Mesenchymal stem cell (in vitro differentiated cells and primary cell): ENCODE measurements around the gene PRELID1.

Experiments used
- DNase-seq: peaks from one replicate; pipeline ENCODE4 v3.0.0-alpha.2; 2013
- H2AFZ ChIP-seq: one replicate; pipeline ENCODE4 v1.6.1; 2013; ENCODE audit warnings: low read depth, mild to moderate bottlenecking, control low read depth, inconsistent platforms, low read length, moderate library complexity
- H2AK5ac ChIP-seq: 2 replicates; pipeline ENCODE4 v1.6.1; 2013; ENCODE audit warnings: low read length, moderate library complexity, mild to moderate bottlenecking, inconsistent platforms; ENCODE audit not compliant: severe bottlenecking
- H2BK120ac ChIP-seq: one replicate; pipeline ENCODE4 v1.6.1; 2013; ENCODE audit warnings: low read depth, mild to moderate bottlenecking, inconsistent platforms, low read length, moderate library complexity
- H2BK12ac ChIP-seq, 2 experiments: one replicate each; pipeline ENCODE4 v1.6.1; 2013; ENCODE audit warnings: inconsistent platforms in 2 of 2, low read length in 2 of 2, mild to moderate bottlenecking in 2 of 2, moderate library complexity in 2 of 2, control low read depth in 1 of 2
- H2BK15ac ChIP-seq: one replicate; pipeline ENCODE4 v1.6.1; 2013; ENCODE audit warnings: mild to moderate bottlenecking, low read depth, inconsistent platforms; ENCODE audit not compliant: poor library complexity, severe bottlenecking
- H2BK5ac ChIP-seq: 2 replicates; pipeline ENCODE4 v1.6.1; 2013; ENCODE audit warnings: low read depth, mild to moderate bottlenecking, low read length, control low read depth, inconsistent platforms; ENCODE audit not compliant: poor library complexity, severe bottlenecking
- H3K14ac ChIP-seq, 2 experiments: one replicate each; pipeline ENCODE4 v1.6.1; 2013; ENCODE audit warnings: inconsistent platforms in 2 of 2, low read length in 2 of 2, control low read depth in 1 of 2, mild to moderate bottlenecking in 1 of 2, moderate library complexity in 1 of 2
- H3K18ac ChIP-seq, 2 experiments: one replicate each; pipeline ENCODE4 v1.6.1; 2013; ENCODE audit warnings: inconsistent platforms in 2 of 2, low read length in 2 of 2, control low read depth in 1 of 2, low read depth in 1 of 2, mild to moderate bottlenecking in 1 of 2
- H3K23ac ChIP-seq, 2 experiments: one replicate each; pipeline ENCODE4 v1.6.1; 2013; ENCODE audit warnings: inconsistent platforms in 2 of 2, low read length in 2 of 2, mild to moderate bottlenecking in 2 of 2, moderate library complexity in 2 of 2, control low read depth in 1 of 2
- H3K27ac ChIP-seq: 2 replicates; pipeline ENCODE4 v1.5.1; 2013; ENCODE audit warnings: mild to moderate bottlenecking, moderate library complexity, low read length, control low read depth, inconsistent platforms; ENCODE audit not compliant: poor library complexity, severe bottlenecking
- H3K27me3 ChIP-seq, 2 experiments: 2 replicates each; pipeline versions ENCODE4 v1.6.1 to v1.7.0; 2013; ENCODE audit warnings: low read length in 2 of 2, mild to moderate bottlenecking in 2 of 2, moderate library complexity in 2 of 2, control low read depth in 1 of 2, inconsistent platforms in 1 of 2; ENCODE audit not compliant: control insufficient read depth in 1 of 2, insufficient read depth in 1 of 2
- H3K36me3 ChIP-seq, 2 experiments: 2 replicates each; pipeline versions ENCODE4 v1.6.1 to v1.7.0; 2013; ENCODE audit warnings: low read length in 2 of 2, control low read depth in 1 of 2, inconsistent platforms in 1 of 2, low read depth in 1 of 2, mild to moderate bottlenecking in 1 of 2; ENCODE audit not compliant: insufficient read depth in 2 of 2, control insufficient read depth in 1 of 2
- H3K4ac ChIP-seq, 2 experiments: one replicate each; pipeline ENCODE4 v1.6.1; 2013; ENCODE audit warnings: inconsistent platforms in 2 of 2, low read length in 2 of 2, mild to moderate bottlenecking in 2 of 2, moderate library complexity in 2 of 2, control low read depth in 1 of 2, low read depth in 1 of 2
- H3K4me1 ChIP-seq: 2 replicates; pipeline ENCODE4 v1.6.1; 2013; ENCODE audit warnings: low read depth, low read length, control low read depth; ENCODE audit not compliant: control insufficient read depth, insufficient read depth
- H3K4me2 ChIP-seq: 2 replicates; pipeline ENCODE4 v1.6.1; 2013; ENCODE audit warnings: low read length, mild to moderate bottlenecking, inconsistent platforms; ENCODE audit not compliant: poor library complexity, severe bottlenecking
- H3K4me3 ChIP-seq, 2 experiments: 2 replicates each; pipeline versions ENCODE4 v1.5.1 to v1.7.0; 2013; ENCODE audit warnings: low read length in 2 of 2, mild to moderate bottlenecking in 2 of 2, control low read depth in 1 of 2, low read depth in 1 of 2; ENCODE audit not compliant: insufficient read depth in 1 of 2
- H3K79me1 ChIP-seq: replicated peaks from 2 replicates; pipeline ENCODE4 v1.6.1; 2013; ENCODE audit warnings: mild to moderate bottlenecking, control low read depth, low read length, inconsistent platforms; ENCODE audit not compliant: poor library complexity, severe bottlenecking
- H3K9ac ChIP-seq: 2 replicates; pipeline ENCODE4 v1.7.0; 2013; ENCODE audit warnings: mild to moderate bottlenecking, low read length, moderate library complexity
- H3K9me3 ChIP-seq: 2 replicates; pipeline ENCODE4 v1.7.0; 2013; ENCODE audit warnings: mild to moderate bottlenecking, low read length; ENCODE audit not compliant: control insufficient read depth
- H4K8ac ChIP-seq: one replicate; pipeline ENCODE4 v1.6.1; 2013; ENCODE audit warnings: inconsistent platforms, mild to moderate bottlenecking, low read length, moderate library complexity
- H4K91ac ChIP-seq: one replicate; pipeline ENCODE4 v1.6.1; 2013; ENCODE audit warnings: mild to moderate bottlenecking, low read length, inconsistent platforms
- WGBS: methylation state at CpG from one replicate; pipeline ENCODE4 v1.1.7; 2013; ENCODE audit warnings: mixed read lengths; 5-methylcytosine and 5-hydroxymethylcytosine counted together

Gene PRELID1

DNA sequence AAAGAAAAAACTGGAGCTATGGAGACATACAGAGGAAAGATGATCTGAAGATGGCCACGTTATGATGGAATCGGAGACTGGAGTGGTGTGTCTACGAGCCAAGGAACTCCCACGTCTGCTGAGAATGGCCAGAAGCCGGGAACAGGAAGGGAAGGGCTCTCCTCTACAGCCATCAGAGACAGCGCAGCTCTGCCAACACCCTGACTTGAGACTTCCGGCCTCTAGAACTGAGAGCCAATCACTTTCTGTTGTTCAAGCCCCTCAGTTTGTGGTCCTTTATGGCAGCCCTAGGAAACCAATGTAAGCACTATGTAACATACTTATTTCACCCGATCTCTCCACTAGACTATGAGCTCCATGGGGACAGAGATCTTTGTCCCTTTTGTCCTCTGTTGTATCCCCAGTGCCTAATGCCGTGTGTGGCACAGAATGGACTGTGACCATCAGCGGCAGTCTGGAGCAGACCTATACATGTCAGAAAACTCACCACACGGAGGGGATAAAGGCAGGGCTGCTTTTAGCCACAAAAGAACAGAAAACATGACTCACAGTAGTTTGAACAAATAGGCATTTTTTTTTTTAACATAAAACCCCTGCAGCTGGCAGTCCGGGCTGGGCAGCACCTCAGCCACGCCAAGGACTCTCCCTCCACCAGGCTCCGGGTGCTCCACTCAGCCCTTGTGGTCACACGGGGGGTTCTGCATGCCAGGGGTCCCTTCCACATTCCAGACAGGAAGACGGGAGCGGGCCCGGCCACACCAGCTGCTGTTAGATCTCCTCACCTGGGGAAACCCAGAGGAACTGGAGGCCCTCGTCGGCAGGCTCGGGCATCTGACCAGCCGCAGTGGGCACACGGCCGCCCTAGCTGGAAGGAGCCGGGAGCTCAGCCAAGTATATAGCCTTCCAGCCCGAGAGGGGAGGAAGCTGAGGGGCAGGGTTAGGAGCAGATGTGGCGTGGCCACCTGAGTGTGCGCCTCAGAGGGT is 24.2 kb downstream of the PRELID1 start:
- H3K18ac ChIP-seq = no peak overlapping the region
- no peak overlapping the region for H3K4me3 ChIP-seq
- no peaks in the 10 kb centered on the region for H3K27me3 ChIP-seq
- H3K14ac ChIP-seq = no peak overlapping the region
- H2AK5ac ChIP-seq = peak overlapping the region; percentile 94
- 93% methylated on average over 27 of the region's 28 CpGs for WGBS
- H2AFZ ChIP-seq = no peak overlapping the region
- H3K4me1 ChIP-seq = peaks cover 22% of the 10 kb centered on the region
- peaks cover 25% of the 10 kb centered on the region for H3K79me1 ChIP-seq
- peak overlapping the region; percentile 51 for H3K9ac ChIP-seq
- H2BK15ac ChIP-seq = no peak overlapping the region
- H3K4me2 ChIP-seq = peak overlapping the region; percentile 36
- H4K8ac ChIP-seq = peak overlapping the region; percentile 5
- no peaks in the 10 kb centered on the region for H3K9me3 ChIP-seq
- H3K27ac ChIP-seq = peak overlapping the region; percentile 78
- H4K91ac ChIP-seq = peak overlapping the region; percentile 16
- H2BK5ac ChIP-seq = peak overlapping the region; percentile 53
- peaks cover 31 to 36% of the 10 kb centered on the region in 2 experiments for H3K36me3 ChIP-seq
- H3K23ac ChIP-seq = no peak overlapping the region
- no peak for DNase-seq
- H2BK120ac ChIP-seq = no peak overlapping the region
- H3K4ac ChIP-seq = no peak overlapping the region
- no peak overlapping the region for H2BK12ac ChIP-seq

DNA sequence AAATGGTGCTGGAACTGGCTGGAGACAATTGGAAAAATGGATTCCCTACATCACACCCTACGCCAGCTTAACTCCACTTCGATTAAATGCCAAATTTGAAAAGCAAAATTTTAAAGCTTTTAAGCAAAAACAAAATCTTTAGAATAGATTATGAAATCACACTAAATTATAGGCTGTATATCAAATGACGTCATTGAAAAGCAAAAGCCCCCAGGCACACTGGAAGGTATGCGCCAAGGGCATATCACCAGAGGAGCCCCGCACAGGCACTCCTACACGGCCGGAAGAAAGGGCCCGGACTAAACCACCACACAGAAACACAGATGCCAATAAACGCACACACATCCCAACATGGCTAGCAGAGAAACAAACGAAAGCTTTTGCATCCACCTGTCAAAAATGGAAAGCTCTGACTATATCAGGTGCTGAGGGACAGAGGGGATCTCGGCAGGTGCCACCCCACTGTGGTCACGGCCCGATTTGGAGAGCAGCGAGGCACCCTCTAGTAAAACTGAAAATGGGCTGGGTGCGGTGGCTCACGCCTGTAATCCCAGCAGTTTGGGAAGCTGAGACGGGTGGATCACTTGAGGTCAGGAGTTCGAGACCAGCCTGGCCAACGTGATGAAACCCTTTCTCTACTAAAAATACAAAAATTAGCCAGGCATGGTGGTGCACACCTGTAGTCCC is 25.1 kb downstream of the PRELID1 start:
- H3K79me1 ChIP-seq = peaks cover 31% of the 10 kb centered on the region
- no peak overlapping the region for H3K18ac ChIP-seq
- H3K9me3 ChIP-seq = no peaks in the 10 kb centered on the region
- no peak overlapping the region for H3K4ac ChIP-seq
- H3K36me3 ChIP-seq = peaks cover 39 to 44% of the 10 kb centered on the region in 2 experiments
- H3K14ac ChIP-seq = no peak overlapping the region
- peak overlapping the region; percentile 49 for H2AK5ac ChIP-seq
- peak overlapping the region; percentile 78 for H3K27ac ChIP-seq
- H2AFZ ChIP-seq = no peak overlapping the region
- no peak overlapping the region for H2BK120ac ChIP-seq
- no peak for DNase-seq
- H2BK5ac ChIP-seq = peak overlapping the region; percentile 53
- no peak overlapping the region for H3K9ac ChIP-seq
- no peaks in the 10 kb centered on the region for H3K27me3 ChIP-seq
- H3K23ac ChIP-seq = no peak overlapping the region
- H3K4me1 ChIP-seq = peaks cover 22% of the 10 kb centered on the region
- H3K4me2 ChIP-seq = no peak overlapping the region
- H2BK12ac ChIP-seq = no peak overlapping the region
- H3K4me3 ChIP-seq = no peak overlapping the region
- 93% methylated on average over 17 of the region's 19 CpGs for WGBS
- H4K91ac ChIP-seq = no peak overlapping the region
- no peak overlapping the region for H2BK15ac ChIP-seq
- no peak overlapping the region for H4K8ac ChIP-seq

DNA sequence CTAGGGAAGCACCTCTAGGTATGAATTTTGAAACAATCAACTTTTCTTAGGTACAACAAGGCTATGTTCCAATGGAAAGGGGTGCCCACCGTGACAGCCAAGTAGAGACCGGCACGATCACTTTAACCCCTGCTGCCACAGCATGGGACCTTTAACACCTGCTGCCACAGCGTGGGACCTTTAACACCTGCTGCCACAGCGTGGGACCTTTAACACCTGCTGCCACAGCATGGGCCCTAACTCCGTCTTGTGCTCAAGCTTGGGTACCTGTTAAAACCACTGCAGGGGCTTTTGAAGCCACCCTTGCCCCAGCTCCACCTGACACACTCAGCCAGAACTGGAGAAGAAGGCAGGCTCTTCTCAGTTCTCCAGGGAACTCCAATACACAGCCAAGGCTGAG is 26.3 kb downstream of the PRELID1 start:
- Histone ChIP-seq H3K14ac (no peak overlapping the region), H2AK5ac (no peak overlapping the region), H2AFZ (no peak overlapping the region), H3K4me3 (no peak overlapping the region), H3K27ac (no peak overlapping the region), H3K4me2 (no peak overlapping the region), H3K36me3 (peaks cover 51 to 52% of the 10 kb centered on the region in 2 experiments), H3K9ac (no peak overlapping the region), H2BK12ac (no peak overlapping the region), H3K23ac (no peak overlapping the region), H2BK120ac (no peak overlapping the region), H3K4me1 (peaks cover 22% of the 10 kb centered on the region), H2BK5ac (no peak overlapping the region), H4K8ac (no peak overlapping the region), H2BK15ac (no peak overlapping the region), H4K91ac (no peak overlapping the region), H3K4ac (no peak overlapping the region), H3K9me3 (no peaks in the 10 kb centered on the region), H3K27me3 (no peaks in the 10 kb centered on the region), H3K79me1 (peaks cover 35% of the 10 kb centered on the region), H3K18ac (no peak overlapping the region)
- no peak for DNase-seq
- WGBS = 95% methylated on average over 6 of the region's 6 CpGs
